ENCODE measurements around the gene HAUS7. TPM values are rescaled to one million over a fixed set of nuclear protein-coding genes. Genes with fewer than 3 reads are reported as not detected.

The HAUS7 gene
- total RNA-seq, 1 experiment from 2014 or later = 46.5 TPM

DNA sequence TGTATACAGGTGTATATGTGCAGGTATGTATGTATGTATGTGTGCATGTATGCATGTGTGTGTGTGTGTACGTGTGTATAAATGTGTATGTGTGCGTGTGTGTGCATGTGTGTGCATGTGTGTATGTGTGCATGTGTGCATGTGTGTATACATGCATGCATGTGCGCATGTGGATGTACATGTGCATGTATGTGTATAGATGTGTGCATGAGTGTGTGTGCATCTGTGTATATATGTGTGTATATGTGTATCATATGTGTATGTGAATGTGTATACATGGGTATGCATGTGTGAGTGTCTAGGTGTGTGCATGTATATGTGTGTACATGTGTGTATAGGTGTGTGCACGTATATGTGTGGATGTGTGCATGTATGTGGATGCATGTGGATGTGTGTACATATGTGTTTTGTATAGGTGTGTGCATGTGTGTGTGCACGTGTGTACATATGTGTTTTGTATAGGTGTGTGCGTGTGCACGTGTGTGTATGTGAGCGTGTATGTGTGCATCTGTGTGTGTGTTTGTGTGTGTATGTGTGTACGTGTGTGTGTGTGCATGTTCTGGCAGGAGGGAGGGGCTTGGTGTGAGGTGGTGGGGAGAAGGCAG lies 30.4 kb upstream of the HAUS7 start:
- Mint-ChIP-seq H3K4me1 (no peaks in the 10 kb centered on the region), H3K9me3 (peaks cover 6% of the 10 kb centered on the region; the same call in 1 of the 2 replicates), H3K4me3 (no peak overlapping the region), H3K27me3 (ENCODE audit: low read depth) (no peaks in the 10 kb centered on the region), H3K36me3 (no peaks in the 10 kb centered on the region), H3K27ac (peak overlapping the region; percentile 49; the same call in 1 of the 2 replicates)
- no peak for DNase-seq (ENCODE audit: low spot score)
- ChIA-PET POLR2A (no interaction called here), CTCF (interaction anchor here (0.6 kb wide), 1 partner anchor 30 kb away, joined by 3 read pairs; the partner anchor contains the start of gene HAUS7)
- ATAC-seq = no peak
- TF ChIP-seq, protein P1, sequence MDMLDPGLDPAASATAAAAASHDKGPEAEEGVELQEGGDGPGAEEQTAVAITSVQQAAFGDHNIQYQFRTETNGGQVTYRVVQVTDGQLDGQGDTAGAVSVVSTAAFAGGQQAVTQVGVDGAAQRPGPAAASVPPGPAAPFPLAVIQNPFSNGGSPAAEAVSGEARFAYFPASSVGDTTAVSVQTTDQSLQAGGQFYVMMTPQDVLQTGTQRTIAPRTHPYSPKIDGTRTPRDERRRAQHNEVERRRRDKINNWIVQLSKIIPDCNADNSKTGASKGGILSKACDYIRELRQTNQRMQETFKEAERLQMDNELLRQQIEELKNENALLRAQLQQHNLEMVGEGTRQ (CRISPR knock-in tag; IDR thresholded peaks at IDR 0.05) = no peak
- TF ChIP-seq, protein P2, sequence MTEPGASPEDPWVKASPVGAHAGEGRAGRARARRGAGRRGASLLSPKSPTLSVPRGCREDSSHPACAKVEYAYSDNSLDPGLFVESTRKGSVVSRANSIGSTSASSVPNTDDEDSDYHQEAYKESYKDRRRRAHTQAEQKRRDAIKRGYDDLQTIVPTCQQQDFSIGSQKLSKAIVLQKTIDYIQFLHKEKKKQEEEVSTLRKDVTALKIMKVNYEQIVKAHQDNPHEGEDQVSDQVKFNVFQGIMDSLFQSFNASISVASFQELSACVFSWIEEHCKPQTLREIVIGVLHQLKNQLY (CRISPR knock-in tag; IDR thresholded peaks at IDR 0.05) = no peak
- no peak for TF ChIP-seq SP1 (CRISPR knock-in tag; conservative IDR thresholded peaks at IDR 0.05)
- TF ChIP-seq, protein P3, sequence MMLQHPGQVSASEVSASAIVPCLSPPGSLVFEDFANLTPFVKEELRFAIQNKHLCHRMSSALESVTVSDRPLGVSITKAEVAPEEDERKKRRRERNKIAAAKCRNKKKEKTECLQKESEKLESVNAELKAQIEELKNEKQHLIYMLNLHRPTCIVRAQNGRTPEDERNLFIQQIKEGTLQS (CRISPR knock-in tag; conservative IDR thresholded peaks at IDR 0.05) = no peak
- no peak for TF ChIP-seq FOXK1 (CRISPR knock-in tag; IDR thresholded peaks at IDR 0.05)
- TF ChIP-seq, protein P4, sequence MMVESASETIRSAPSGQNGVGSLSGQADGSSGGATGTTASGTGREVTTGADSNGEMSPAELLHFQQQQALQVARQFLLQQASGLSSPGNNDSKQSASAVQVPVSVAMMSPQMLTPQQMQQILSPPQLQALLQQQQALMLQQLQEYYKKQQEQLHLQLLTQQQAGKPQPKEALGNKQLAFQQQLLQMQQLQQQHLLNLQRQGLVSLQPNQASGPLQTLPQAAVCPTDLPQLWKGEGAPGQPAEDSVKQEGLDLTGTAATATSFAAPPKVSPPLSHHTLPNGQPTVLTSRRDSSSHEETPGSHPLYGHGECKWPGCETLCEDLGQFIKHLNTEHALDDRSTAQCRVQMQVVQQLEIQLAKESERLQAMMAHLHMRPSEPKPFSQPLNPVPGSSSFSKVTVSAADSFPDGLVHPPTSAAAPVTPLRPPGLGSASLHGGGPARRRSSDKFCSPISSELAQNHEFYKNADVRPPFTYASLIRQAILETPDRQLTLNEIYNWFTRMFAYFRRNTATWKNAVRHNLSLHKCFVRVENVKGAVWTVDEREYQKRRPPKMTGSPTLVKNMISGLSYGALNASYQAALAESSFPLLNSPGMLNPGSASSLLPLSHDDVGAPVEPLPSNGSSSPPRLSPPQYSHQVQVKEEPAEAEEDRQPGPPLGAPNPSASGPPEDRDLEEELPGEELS (CRISPR knock-in tag; IDR thresholded peaks at IDR 0.05) = no peak
- TF ChIP-seq CBFB (CRISPR knock-in tag; IDR thresholded peaks at IDR 0.05; ENCODE audit: low read depth) = no peak
- no peak for TF ChIP-seq ZNF232 (CRISPR knock-in tag; IDR thresholded peaks at IDR 0.05)
- TF ChIP-seq ZNF317 (CRISPR knock-in tag; IDR thresholded peaks at IDR 0.05; ENCODE audit: borderline replicate concordance, low read depth) = no peak
- no peak for TF ChIP-seq ZNF671 (CRISPR knock-in tag; IDR thresholded peaks at IDR 0.05)
- TF ChIP-seq, protein P5, sequence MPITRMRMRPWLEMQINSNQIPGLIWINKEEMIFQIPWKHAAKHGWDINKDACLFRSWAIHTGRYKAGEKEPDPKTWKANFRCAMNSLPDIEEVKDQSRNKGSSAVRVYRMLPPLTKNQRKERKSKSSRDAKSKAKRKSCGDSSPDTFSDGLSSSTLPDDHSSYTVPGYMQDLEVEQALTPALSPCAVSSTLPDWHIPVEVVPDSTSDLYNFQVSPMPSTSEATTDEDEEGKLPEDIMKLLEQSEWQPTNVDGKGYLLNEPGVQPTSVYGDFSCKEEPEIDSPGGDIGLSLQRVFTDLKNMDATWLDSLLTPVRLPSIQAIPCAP (CRISPR knock-in tag; IDR thresholded peaks at IDR 0.05) = no peak
- TF ChIP-seq, protein P6, sequence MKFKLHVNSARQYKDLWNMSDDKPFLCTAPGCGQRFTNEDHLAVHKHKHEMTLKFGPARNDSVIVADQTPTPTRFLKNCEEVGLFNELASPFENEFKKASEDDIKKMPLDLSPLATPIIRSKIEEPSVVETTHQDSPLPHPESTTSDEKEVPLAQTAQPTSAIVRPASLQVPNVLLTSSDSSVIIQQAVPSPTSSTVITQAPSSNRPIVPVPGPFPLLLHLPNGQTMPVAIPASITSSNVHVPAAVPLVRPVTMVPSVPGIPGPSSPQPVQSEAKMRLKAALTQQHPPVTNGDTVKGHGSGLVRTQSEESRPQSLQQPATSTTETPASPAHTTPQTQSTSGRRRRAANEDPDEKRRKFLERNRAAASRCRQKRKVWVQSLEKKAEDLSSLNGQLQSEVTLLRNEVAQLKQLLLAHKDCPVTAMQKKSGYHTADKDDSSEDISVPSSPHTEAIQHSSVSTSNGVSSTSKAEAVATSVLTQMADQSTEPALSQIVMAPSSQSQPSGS (CRISPR knock-in tag; IDR thresholded peaks at IDR 0.05; ENCODE audit: borderline replicate concordance, low read depth) = no peak
- TF ChIP-seq, protein P7, sequence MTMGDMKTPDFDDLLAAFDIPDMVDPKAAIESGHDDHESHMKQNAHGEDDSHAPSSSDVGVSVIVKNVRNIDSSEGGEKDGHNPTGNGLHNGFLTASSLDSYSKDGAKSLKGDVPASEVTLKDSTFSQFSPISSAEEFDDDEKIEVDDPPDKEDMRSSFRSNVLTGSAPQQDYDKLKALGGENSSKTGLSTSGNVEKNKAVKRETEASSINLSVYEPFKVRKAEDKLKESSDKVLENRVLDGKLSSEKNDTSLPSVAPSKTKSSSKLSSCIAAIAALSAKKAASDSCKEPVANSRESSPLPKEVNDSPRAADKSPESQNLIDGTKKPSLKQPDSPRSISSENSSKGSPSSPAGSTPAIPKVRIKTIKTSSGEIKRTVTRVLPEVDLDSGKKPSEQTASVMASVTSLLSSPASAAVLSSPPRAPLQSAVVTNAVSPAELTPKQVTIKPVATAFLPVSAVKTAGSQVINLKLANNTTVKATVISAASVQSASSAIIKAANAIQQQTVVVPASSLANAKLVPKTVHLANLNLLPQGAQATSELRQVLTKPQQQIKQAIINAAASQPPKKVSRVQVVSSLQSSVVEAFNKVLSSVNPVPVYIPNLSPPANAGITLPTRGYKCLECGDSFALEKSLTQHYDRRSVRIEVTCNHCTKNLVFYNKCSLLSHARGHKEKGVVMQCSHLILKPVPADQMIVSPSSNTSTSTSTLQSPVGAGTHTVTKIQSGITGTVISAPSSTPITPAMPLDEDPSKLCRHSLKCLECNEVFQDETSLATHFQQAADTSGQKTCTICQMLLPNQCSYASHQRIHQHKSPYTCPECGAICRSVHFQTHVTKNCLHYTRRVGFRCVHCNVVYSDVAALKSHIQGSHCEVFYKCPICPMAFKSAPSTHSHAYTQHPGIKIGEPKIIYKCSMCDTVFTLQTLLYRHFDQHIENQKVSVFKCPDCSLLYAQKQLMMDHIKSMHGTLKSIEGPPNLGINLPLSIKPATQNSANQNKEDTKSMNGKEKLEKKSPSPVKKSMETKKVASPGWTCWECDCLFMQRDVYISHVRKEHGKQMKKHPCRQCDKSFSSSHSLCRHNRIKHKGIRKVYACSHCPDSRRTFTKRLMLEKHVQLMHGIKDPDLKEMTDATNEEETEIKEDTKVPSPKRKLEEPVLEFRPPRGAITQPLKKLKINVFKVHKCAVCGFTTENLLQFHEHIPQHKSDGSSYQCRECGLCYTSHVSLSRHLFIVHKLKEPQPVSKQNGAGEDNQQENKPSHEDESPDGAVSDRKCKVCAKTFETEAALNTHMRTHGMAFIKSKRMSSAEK (CRISPR knock-in tag; IDR thresholded peaks at IDR 0.05; ENCODE audit: borderline replicate concordance) = no peak
- TF ChIP-seq SMAD3 (CRISPR knock-in tag; IDR thresholded peaks at IDR 0.05; ENCODE audit: borderline replicate concordance) = no peak
- TF ChIP-seq ZNF423 (CRISPR knock-in tag; IDR thresholded peaks at IDR 0.05) = no peak
- no peak for TF ChIP-seq NFATC4 (CRISPR knock-in tag; IDR thresholded peaks at IDR 0.05)

Measured in WTC11 (cell line).